HUDEP-2 (cell line): ENCODE data around the gene EXD3.
A peak's percentile ranks its signal among the peaks of the same experiment; 100 is the strongest.

Source experiments
- DNase-seq, 76 experiments: peaks; one replicate each; lab custom pipeline; 2025; ENCODE audit not compliant: unreplicated experiment in 76 of 76; lab: John Stamatoyannopoulos, UW

The EXD3 gene

GRCh38 chr9:137311171-137311985 is 111.6 kb downstream of the EXD3 start:
- DNase-seq: no peak

- DNase-seq: no peak
Measured at GRCh38 chr9:137310189-137311052, 112.5 kb downstream of the EXD3 start.

GRCh38 chr9:137309368-137310188 is 113.4 kb downstream of the EXD3 start:
- DNase-seq: no peak

GRCh38 chr9:137308057-137308619 is 114.8 kb downstream of the EXD3 start:
- no peak for DNase-seq

- DNase-seq: peak in 1 of 76 experiments; percentile 23
Measured at GRCh38 chr9:137307255-137308056, 115.5 kb downstream of the EXD3 start.

- no peak for DNase-seq
Measured at GRCh38 chr9:137306850-137307254, 116.1 kb downstream of the EXD3 start.

GRCh38 chr9:137306066-137306849 is 116.7 kb downstream of the EXD3 start:
- DNase-seq: no peak

GRCh38 chr9:137305798-137306065 is 117.2 kb downstream of the EXD3 start:
- DNase-seq: no peak

GRCh38 chr9:137305060-137305797 is 117.7 kb downstream of the EXD3 start:
- DNase-seq: peak in 49 of 76 experiments; percentile 7 to 70 (median 36)

GRCh38 chr9:137304383-137305059 is 118.4 kb downstream of the EXD3 start:
- DNase-seq: no peak

- no peak for DNase-seq
Measured at GRCh38 chr9:137303893-137304382, 119.0 kb downstream of the EXD3 start.

GRCh38 chr9:137303151-137303892 is 119.6 kb downstream of the EXD3 start:
- no peak for DNase-seq

- DNase-seq: peak in 23 of 76 experiments; percentile 36 to 81 (median 56)
Measured at GRCh38 chr9:137302449-137303150, 120.4 kb downstream of the EXD3 start.

- DNase-seq: peak in 73 of 76 experiments; percentile 19 to 90 (median 79)
Measured at GRCh38 chr9:137302118-137302448, 120.9 kb downstream of the EXD3 start, which contains the start of gene NRARP. TSS of gene NRARP (minus strand) at chr9:137302271. CDS start at chr9:137301928, 343 bp downstream.

GRCh38 chr9:137301081-137301947 is 121.6 kb downstream of the EXD3 start:
- peak in 31 of 76 experiments; percentile 7 to 64 (median 29) for DNase-seq
